Upper lobe of right lung (tissue), 1 donor: ENCODE data around the gene TCF12. TPM values are rescaled to one million over a fixed set of nuclear protein-coding genes. Genes with fewer than 3 reads are reported as not detected.

ENCODE experiments used
- ATAC-seq: fragments of 200-7000 bp; cut with Tn5 transposase; one replicate; pipeline ENCODE4 v1.9.1; 2020; ENCODE audit warnings: mild to moderate bottlenecking, moderate library complexity
- DNase-seq: peaks from one replicate; pipeline ENCODE4 v3.0.0-alpha.2; 2020
- H3K27ac ChIP-seq: fragments of 200-600 bp; one replicate; pipeline ENCODE4 v1.8.0; 2022
- H3K27me3 ChIP-seq: fragments of 200-600 bp; one replicate; pipeline ENCODE4 v1.8.0; 2022; ENCODE audit warnings: mild to moderate bottlenecking
- H3K36me3 ChIP-seq: fragments of 200-600 bp; one replicate; pipeline ENCODE4 v1.8.0; 2022
- H3K4me1 ChIP-seq: fragments of 200-600 bp; one replicate; pipeline ENCODE4 v1.8.0; 2022
- H3K4me3 ChIP-seq: fragments of 200-600 bp; one replicate; pipeline ENCODE4 v1.8.0; 2022; ENCODE audit warnings: mild to moderate bottlenecking
- H3K9me3 ChIP-seq: fragments of 200-600 bp; one replicate; pipeline ENCODE4 v1.8.0; 2022
- CTCF ChIP-seq: fragments of 200-600 bp; IDR thresholded peaks from one replicate; pipeline ENCODE4 v1.8.0; 2022; ENCODE audit warnings: antibody characterized with exemption
- intact Hi-C: fragments of 100-400 bp; cut with DNase I; formaldehyde crosslinking; loops from one replicate; pipeline ENCODE4 v1.11.0; 2022
- total RNA-seq: library from RNA; stranded (reverse); fragmentation: NEBNext Ultra II Directional; extraction: Animal tissue kit (Norgen Biotek cat#: 25700); gene quantifications from one replicate; pipeline ENCODE4 v1.2.1, GENCODE V29; 2021
- donor health status: DM: no; HTN: yes; CAD: no; lungs with severe emphysema.

The TCF12 gene
- total RNA-seq, 1 donor from 2014 or later, result 103 TPM

DNA sequence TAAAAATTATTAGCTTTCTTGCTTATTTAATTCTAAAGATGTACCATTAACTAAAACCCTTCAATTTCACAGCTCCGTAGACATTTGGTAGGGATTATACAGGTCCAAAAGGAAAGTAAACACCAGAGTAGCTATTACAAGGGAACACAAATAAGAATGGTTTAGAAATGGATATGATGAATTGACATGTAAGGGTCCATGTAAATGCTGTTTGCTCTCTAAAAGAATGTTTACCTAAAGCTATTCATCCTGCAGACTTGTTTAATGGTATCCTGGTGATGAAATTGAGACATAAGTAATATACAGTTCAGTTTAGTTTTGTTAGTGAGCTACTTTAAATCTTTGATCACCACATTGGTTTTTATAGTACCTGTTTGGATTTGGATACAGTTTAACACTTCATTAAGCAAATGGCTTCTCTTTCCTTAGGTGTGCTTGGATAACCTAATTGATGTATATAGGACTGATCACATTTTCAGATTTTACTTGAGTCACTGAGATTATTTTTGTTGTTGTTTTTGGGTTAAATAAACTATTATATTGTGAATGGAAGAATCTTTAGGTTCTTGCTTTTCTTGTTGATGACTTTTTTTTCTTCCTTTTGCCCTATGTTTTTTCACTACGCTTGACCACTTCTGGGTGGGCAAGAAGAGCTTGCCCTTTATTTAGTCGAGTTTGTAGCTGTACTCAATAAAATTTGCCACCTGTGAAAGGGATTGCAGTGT is 115.4 kb downstream of the TCF12 start:
- no peak for TF ChIP-seq CTCF
- Histone ChIP-seq H3K27me3 (no peaks in the 10 kb centered on the region), H3K36me3 (no peaks in the 10 kb centered on the region), H3K9me3 (no peaks in the 10 kb centered on the region), H3K4me1 (peaks cover 37% of the 10 kb centered on the region), H3K4me3 (no peak overlapping the region), H3K27ac (no peak overlapping the region)
- ATAC-seq (no peak), DNase-seq (no peak)
- intact Hi-C loops, result no loop called here

- TF ChIP-seq CTCF, result no peak
- Histone ChIP-seq H3K9me3 (no peaks in the 10 kb centered on the region), H3K4me1 (peaks cover 40% of the 10 kb centered on the region), H3K27me3 (no peaks in the 10 kb centered on the region), H3K4me3 (no peak overlapping the region), H3K36me3 (no peaks in the 10 kb centered on the region), H3K27ac (no peak overlapping the region)
- DNase-seq (no peak), ATAC-seq (no peak)
- intact Hi-C loops, result no loop called here
These were observed 116.2 kb downstream of the TCF12 start for GRCh38 chr15:57034613-57035012.

DNA sequence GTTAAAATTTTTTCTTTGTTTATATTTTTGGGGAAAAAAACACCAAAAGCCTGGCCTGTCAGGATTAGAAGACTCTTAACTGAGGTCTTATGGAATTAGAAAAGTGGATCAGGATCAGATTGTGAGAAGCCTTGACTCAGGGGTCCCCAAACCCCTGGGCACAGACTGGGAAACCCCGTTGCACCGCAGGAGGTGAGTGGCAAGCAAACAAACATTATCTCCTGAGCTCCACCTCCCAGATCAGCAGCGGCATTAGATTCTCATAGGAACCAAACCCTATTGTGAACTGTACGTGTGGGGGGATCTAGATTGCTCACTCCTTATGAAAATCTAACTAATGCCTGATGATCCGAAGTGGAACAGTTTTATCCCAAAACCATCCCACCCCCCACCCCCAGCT is 117.2 kb downstream of the TCF12 start:
- no peak for TF ChIP-seq CTCF
- Histone ChIP-seq H3K36me3 (no peaks in the 10 kb centered on the region), H3K27ac (no peak overlapping the region), H3K9me3 (no peaks in the 10 kb centered on the region), H3K4me3 (no peak overlapping the region), H3K4me1 (peaks cover 38% of the 10 kb centered on the region), H3K27me3 (no peaks in the 10 kb centered on the region)
- intact Hi-C loops, result no loop called here
- no peak for DNase-seq
- no peak for ATAC-seq

- DNase-seq, result no peak
- no peak for ATAC-seq
- no peaks in the 10 kb centered on the region for H3K9me3 ChIP-seq
- no peak overlapping the region for H3K27ac ChIP-seq
- H3K36me3 ChIP-seq, result no peaks in the 10 kb centered on the region
- TF ChIP-seq CTCF, result no peak
- intact Hi-C loops, result no loop called here
- peaks cover 31% of the 10 kb centered on the region for H3K4me1 ChIP-seq
- no peaks in the 10 kb centered on the region for H3K27me3 ChIP-seq
- H3K4me3 ChIP-seq, result no peak overlapping the region
These were observed 117.9 kb downstream of the TCF12 start for GRCh38 chr15:57036352-57036751.

DNA sequence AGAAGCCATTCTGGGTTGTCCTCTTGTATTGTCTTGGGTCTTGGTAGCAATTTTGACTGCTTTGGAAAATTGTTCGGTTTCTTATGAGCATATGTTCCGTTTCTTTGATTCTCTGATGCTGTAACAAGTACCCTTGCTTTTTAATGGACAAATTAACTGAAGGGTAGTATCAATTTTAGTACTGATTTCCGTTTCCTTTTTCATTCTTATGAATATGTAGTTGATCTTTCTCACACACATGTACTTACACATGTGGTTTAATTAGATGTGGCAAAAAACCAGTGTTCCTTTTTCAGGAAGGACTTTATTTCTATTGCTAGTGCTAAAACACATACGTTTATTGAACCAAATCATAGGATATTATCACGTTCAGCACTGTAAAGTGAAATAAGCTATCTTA is 119.1 kb downstream of the TCF12 start:
- no peak overlapping the region for H3K4me3 ChIP-seq
- DNase-seq (no peak), ATAC-seq (no peak)
- no peak for TF ChIP-seq CTCF
- H3K27ac ChIP-seq, result no peak overlapping the region
- H3K4me1 ChIP-seq, result peaks cover 24% of the 10 kb centered on the region
- intact Hi-C loops, result no loop called here
- H3K27me3 ChIP-seq, result no peaks in the 10 kb centered on the region
- no peaks in the 10 kb centered on the region for H3K9me3 ChIP-seq
- H3K36me3 ChIP-seq, result no peaks in the 10 kb centered on the region

DNA sequence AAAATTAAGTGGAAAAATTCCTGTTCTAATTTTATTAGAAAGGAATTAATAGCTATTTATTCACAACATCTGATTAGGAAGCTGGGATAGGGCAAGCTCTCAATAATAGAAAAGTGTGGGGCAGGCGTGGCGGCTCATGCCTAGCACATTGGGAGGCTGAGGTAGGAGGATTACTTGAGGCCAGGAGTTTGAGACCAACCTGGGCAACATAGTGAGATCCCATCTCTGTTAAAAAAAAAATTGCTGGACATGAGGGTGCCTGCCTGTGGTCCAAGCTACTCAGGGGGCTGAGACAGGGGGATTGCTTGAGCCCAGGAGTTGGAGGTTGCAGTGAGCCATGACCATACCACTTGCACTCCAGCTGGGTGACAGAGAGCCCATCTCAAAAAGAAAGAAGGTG is 119.6 kb downstream of the TCF12 start:
- Histone ChIP-seq H3K27me3 (no peaks in the 10 kb centered on the region), H3K27ac (no peak overlapping the region), H3K9me3 (no peaks in the 10 kb centered on the region), H3K36me3 (no peaks in the 10 kb centered on the region), H3K4me1 (peaks cover 21% of the 10 kb centered on the region), H3K4me3 (no peak overlapping the region)
- TF ChIP-seq CTCF, result no peak
- intact Hi-C loops, result no loop called here
- ATAC-seq, result no peak
- no peak for DNase-seq
